ENCODE measurements around the gene EFHC1.

Gene EFHC1

GRCh38 chr6:52557389-52558265 lies 137.5 kb downstream of the EFHC1 start:
- no peak overlapping the region for H3K9ac ChIP-seq (ENCODE audit: low read length)
- TF ChIP-seq EZH2phosphoT487 (conservative IDR thresholded peaks at IDR 0.05; ENCODE audit: low read length) (no peak), CTCF (IDR thresholded peaks at IDR 0.05; ENCODE audit: insufficient read depth, low read length, poor library complexity, severe bottlenecking) (no peak)
- H3K9me2 ChIP-seq (replicated peaks; ENCODE audit: insufficient read depth, low read length), result no peaks in the 10 kb centered on the region
- no peak overlapping the region for H3K27ac ChIP-seq (ENCODE audit: low read depth, low read length)
- no peak overlapping the region for H2AFZ ChIP-seq (ENCODE audit: low read depth, low read length, severe bottlenecking)
- no peaks in the 10 kb centered on the region for H3K9me3 ChIP-seq (ENCODE audit: insufficient read depth, low read length)
- H4K20me1 ChIP-seq (ENCODE audit: low read depth, low read length), result no peaks in the 10 kb centered on the region
- no peaks in the 10 kb centered on the region for H3F3A ChIP-seq (ENCODE audit: insufficient read depth)
- H3K4me3 ChIP-seq (ENCODE audit: insufficient read depth, low read length, poor library complexity, severe bottlenecking), result no peak overlapping the region
- H3K79me2 ChIP-seq (ENCODE audit: insufficient read depth, low read length), result no peaks in the 10 kb centered on the region
- no peak overlapping the region for H3K4me2 ChIP-seq (ENCODE audit: low read depth, low read length, poor library complexity, severe bottlenecking)
- no peaks in the 10 kb centered on the region for H3K36me3 ChIP-seq (ENCODE audit: low read length)
- H3K27me3 ChIP-seq (ENCODE audit: low read length), result no peaks in the 10 kb centered on the region

- Histone ChIP-seq H3K4me3 (ENCODE audit: insufficient read depth, low read length, poor library complexity, severe bottlenecking) (no peak overlapping the region), H3F3A (ENCODE audit: insufficient read depth) (no peaks in the 10 kb centered on the region), H3K9ac (ENCODE audit: low read length) (no peak overlapping the region), H3K27ac (ENCODE audit: low read depth, low read length) (no peak overlapping the region), H3K36me3 (ENCODE audit: low read length) (no peaks in the 10 kb centered on the region), H2AFZ (ENCODE audit: low read depth, low read length, severe bottlenecking) (no peak overlapping the region), H3K9me2 (replicated peaks; ENCODE audit: insufficient read depth, low read length) (no peaks in the 10 kb centered on the region), H4K20me1 (ENCODE audit: low read depth, low read length) (no peaks in the 10 kb centered on the region), H3K27me3 (ENCODE audit: low read length) (no peaks in the 10 kb centered on the region), H3K79me2 (ENCODE audit: insufficient read depth, low read length) (no peaks in the 10 kb centered on the region), H3K9me3 (ENCODE audit: insufficient read depth, low read length) (no peaks in the 10 kb centered on the region), H3K4me2 (ENCODE audit: low read depth, low read length, poor library complexity, severe bottlenecking) (no peak overlapping the region)
- TF ChIP-seq CTCF (IDR thresholded peaks at IDR 0.05; ENCODE audit: insufficient read depth, low read length, poor library complexity, severe bottlenecking) (no peak), EZH2phosphoT487 (conservative IDR thresholded peaks at IDR 0.05; ENCODE audit: low read length) (no peak)
Observed at GRCh38 chr6:52558266-52559000, 138.3 kb downstream of the EFHC1 start.

GRCh38 chr6:52560462-52560861 lies 140.3 kb downstream of the EFHC1 start:
- Histone ChIP-seq H3F3A (ENCODE audit: insufficient read depth) (no peaks in the 10 kb centered on the region), H3K27ac (ENCODE audit: low read depth, low read length) (no peak overlapping the region), H3K4me3 (ENCODE audit: insufficient read depth, low read length, poor library complexity, severe bottlenecking) (no peak overlapping the region), H3K4me2 (ENCODE audit: low read depth, low read length, poor library complexity, severe bottlenecking) (no peak overlapping the region), H4K20me1 (ENCODE audit: low read depth, low read length) (no peaks in the 10 kb centered on the region), H3K9me2 (replicated peaks; ENCODE audit: insufficient read depth, low read length) (no peaks in the 10 kb centered on the region), H3K9me3 (ENCODE audit: insufficient read depth, low read length) (no peaks in the 10 kb centered on the region), H2AFZ (ENCODE audit: low read depth, low read length, severe bottlenecking) (no peak overlapping the region), H3K79me2 (ENCODE audit: insufficient read depth, low read length) (no peaks in the 10 kb centered on the region), H3K27me3 (ENCODE audit: low read length) (no peaks in the 10 kb centered on the region), H3K9ac (ENCODE audit: low read length) (no peak overlapping the region), H3K36me3 (ENCODE audit: low read length) (no peaks in the 10 kb centered on the region)
- no peak for TF ChIP-seq CTCF (IDR thresholded peaks at IDR 0.05; ENCODE audit: insufficient read depth, low read length, poor library complexity, severe bottlenecking)
- no peak for TF ChIP-seq EZH2phosphoT487 (conservative IDR thresholded peaks at IDR 0.05; ENCODE audit: low read length)
